ENCODE data around the gene ULK4.

ULK4 gene

DNA sequence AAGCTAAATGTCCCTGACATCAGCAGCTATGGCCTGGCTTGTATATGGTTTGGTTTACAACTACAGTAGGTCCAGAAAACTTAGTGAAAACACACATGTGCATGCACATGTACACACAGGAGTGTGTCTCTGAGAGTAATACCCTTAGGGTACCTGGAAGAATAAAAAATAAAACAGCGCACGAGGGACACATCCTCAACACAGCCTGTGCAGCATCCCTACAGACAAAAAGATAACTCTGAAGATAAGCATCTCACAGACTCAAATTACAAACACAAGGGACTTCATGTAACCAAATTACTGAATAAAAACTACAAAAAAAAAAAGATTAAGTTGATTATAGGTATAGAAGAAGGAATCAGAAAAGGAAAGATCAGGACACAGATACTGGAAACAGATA lies 653.8 kb downstream of the ULK4 start:
- Histone ChIP-seq H3K9me2 (replicated peaks; ENCODE audit: control insufficient read depth, low read length) (no peaks in the 10 kb centered on the region), H3K27me3 (ENCODE audit: control insufficient read depth, low read length) (no peaks in the 10 kb centered on the region), H3F3A (ENCODE audit: control insufficient read depth, insufficient read depth) (no peaks in the 10 kb centered on the region), H3K36me3 (ENCODE audit: control insufficient read depth, low read length) (no peaks in the 10 kb centered on the region), H3K79me2 (ENCODE audit: control insufficient read depth, low read length) (no peaks in the 10 kb centered on the region), H3K4me1 (ENCODE audit: control insufficient read depth, low read length) (no peaks in the 10 kb centered on the region), H3K4me3 (ENCODE audit: low read length) (no peak overlapping the region), H3K4me2 (ENCODE audit: low read length) (no peak overlapping the region), H4K20me1 (ENCODE audit: control insufficient read depth, insufficient read depth, low read depth, low read length) (no peaks in the 10 kb centered on the region), H3K27ac (ENCODE audit: low read depth, low read length) (no peak overlapping the region), H3K9me3 (ENCODE audit: control insufficient read depth, insufficient read depth, low read length) (no peaks in the 10 kb centered on the region)
- no peak for TF ChIP-seq EZH2phosphoT487 (IDR thresholded peaks at IDR 0.05; ENCODE audit: borderline replicate concordance, low read length)
- TF ChIP-seq, protein P1, sequence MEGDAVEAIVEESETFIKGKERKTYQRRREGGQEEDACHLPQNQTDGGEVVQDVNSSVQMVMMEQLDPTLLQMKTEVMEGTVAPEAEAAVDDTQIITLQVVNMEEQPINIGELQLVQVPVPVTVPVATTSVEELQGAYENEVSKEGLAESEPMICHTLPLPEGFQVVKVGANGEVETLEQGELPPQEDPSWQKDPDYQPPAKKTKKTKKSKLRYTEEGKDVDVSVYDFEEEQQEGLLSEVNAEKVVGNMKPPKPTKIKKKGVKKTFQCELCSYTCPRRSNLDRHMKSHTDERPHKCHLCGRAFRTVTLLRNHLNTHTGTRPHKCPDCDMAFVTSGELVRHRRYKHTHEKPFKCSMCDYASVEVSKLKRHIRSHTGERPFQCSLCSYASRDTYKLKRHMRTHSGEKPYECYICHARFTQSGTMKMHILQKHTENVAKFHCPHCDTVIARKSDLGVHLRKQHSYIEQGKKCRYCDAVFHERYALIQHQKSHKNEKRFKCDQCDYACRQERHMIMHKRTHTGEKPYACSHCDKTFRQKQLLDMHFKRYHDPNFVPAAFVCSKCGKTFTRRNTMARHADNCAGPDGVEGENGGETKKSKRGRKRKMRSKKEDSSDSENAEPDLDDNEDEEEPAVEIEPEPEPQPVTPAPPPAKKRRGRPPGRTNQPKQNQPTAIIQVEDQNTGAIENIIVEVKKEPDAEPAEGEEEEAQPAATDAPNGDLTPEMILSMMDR (IDR thresholded peaks at IDR 0.05; ENCODE audit: low read depth, low read length, poor library complexity, severe bottlenecking), result no peak

DNA sequence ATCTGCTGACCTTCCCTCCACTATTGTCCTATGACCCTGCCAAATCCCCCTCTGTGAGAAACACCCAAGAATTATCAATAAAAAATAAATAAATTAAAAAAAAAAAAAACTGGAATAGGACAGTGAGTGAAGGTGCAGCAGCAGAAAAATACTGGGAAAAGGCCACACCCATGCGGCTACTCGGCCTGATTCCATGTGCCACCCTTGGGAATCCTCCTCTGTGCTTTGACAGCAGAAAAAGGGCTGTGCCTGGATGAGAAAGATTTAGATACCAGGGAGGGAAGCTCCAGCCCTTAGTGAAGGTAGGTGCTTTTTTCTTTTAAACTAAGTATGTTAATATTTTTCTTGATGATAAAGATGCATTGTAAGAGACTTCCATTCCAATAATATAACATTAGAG lies 654.8 kb downstream of the ULK4 start:
- H3K36me3 ChIP-seq (ENCODE audit: control insufficient read depth, low read length), result no peaks in the 10 kb centered on the region
- H3K4me3 ChIP-seq (ENCODE audit: low read length), result no peak overlapping the region
- H3K79me2 ChIP-seq (ENCODE audit: control insufficient read depth, low read length), result no peaks in the 10 kb centered on the region
- no peak overlapping the region for H3K27ac ChIP-seq (ENCODE audit: low read depth, low read length)
- no peaks in the 10 kb centered on the region for H3K4me1 ChIP-seq (ENCODE audit: control insufficient read depth, low read length)
- no peak overlapping the region for H3K4me2 ChIP-seq (ENCODE audit: low read length)
- H3K9me2 ChIP-seq (replicated peaks; ENCODE audit: control insufficient read depth, low read length), result no peaks in the 10 kb centered on the region
- H3K9me3 ChIP-seq (ENCODE audit: control insufficient read depth, insufficient read depth, low read length), result no peaks in the 10 kb centered on the region
- H4K20me1 ChIP-seq (ENCODE audit: control insufficient read depth, insufficient read depth, low read depth, low read length), result no peaks in the 10 kb centered on the region
- TF ChIP-seq EZH2phosphoT487 (IDR thresholded peaks at IDR 0.05; ENCODE audit: borderline replicate concordance, low read length), result no peak
- TF ChIP-seq, protein P1 (IDR thresholded peaks at IDR 0.05; ENCODE audit: low read depth, low read length, poor library complexity, severe bottlenecking), result no peak
- H3K27me3 ChIP-seq (ENCODE audit: control insufficient read depth, low read length), result peaks cover 3% of the 10 kb centered on the region; the same call in 1 of the 2 replicates
- no peaks in the 10 kb centered on the region for H3F3A ChIP-seq (ENCODE audit: control insufficient read depth, insufficient read depth)

DNA sequence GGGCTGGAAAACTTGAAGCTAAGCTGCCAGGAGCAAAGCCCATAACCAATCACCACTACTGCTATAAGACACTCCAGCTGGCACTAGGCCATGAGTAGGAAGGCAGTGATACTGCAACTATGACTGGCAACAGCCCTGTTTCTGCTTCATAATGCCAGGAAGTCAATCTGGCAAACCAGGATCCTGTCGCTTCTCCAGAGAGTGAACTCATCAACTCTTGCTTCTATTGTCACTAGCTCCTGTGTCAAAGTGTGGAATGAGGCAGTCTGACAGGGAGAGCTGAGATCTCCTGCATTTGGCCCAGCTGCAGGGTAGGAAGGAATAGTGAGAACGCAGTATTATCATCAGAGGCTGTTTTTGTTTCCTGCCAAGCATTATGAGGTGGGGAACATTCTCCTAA lies 657.3 kb downstream of the ULK4 start:
- TF ChIP-seq, protein P1 (IDR thresholded peaks at IDR 0.05; ENCODE audit: low read depth, low read length, poor library complexity, severe bottlenecking), result no peak
- no peak for TF ChIP-seq EZH2phosphoT487 (IDR thresholded peaks at IDR 0.05; ENCODE audit: borderline replicate concordance, low read length)
- Histone ChIP-seq H4K20me1 (ENCODE audit: control insufficient read depth, insufficient read depth, low read depth, low read length) (no peaks in the 10 kb centered on the region), H3K4me3 (ENCODE audit: low read length) (no peak overlapping the region), H3F3A (ENCODE audit: control insufficient read depth, insufficient read depth) (no peaks in the 10 kb centered on the region), H3K9me2 (replicated peaks; ENCODE audit: control insufficient read depth, low read length) (no peaks in the 10 kb centered on the region), H3K27ac (ENCODE audit: low read depth, low read length) (no peak overlapping the region), H3K9me3 (ENCODE audit: control insufficient read depth, insufficient read depth, low read length) (no peaks in the 10 kb centered on the region), H3K27me3 (ENCODE audit: control insufficient read depth, low read length) (peaks cover 3% of the 10 kb centered on the region; the same call in 1 of the 2 replicates), H3K36me3 (ENCODE audit: control insufficient read depth, low read length) (no peaks in the 10 kb centered on the region), H3K4me2 (ENCODE audit: low read length) (no peak overlapping the region), H3K4me1 (ENCODE audit: control insufficient read depth, low read length) (no peaks in the 10 kb centered on the region), H3K79me2 (ENCODE audit: control insufficient read depth, low read length) (no peaks in the 10 kb centered on the region)

All from DOHH2 (cell line).